OCI-LY1 (cell line): ENCODE data around the gene SMCHD1.

ENCODE experiments used
- H2AFZ ChIP-seq: fragments of 200-600 bp; sonication (generic), shearing (Covaris generic); 2 replicates; pipeline ENCODE4 v1.6.0; 2014; ENCODE audit warnings: antibody characterized with exemption, mild to moderate bottlenecking, low read length
- H3F3A ChIP-seq: fragments of 200-600 bp; sonication (generic), shearing (Covaris generic); 2 replicates; pipeline ENCODE4 v1.6.0; 2014; ENCODE audit warnings: mild to moderate bottlenecking, antibody characterized with exemption, low read length, moderate library complexity; ENCODE audit not compliant: insufficient read depth
- H3K27ac ChIP-seq: fragments of 200-600 bp; sonication (generic); 2 replicates; pipeline ENCODE4 v1.5.1; 2014; ENCODE audit warnings: low read length, mixed run types, mild to moderate bottlenecking, low read depth; ENCODE audit not compliant: poor library complexity, severe bottlenecking
- H3K27me3 ChIP-seq: fragments of 200-600 bp; sonication (generic); 2 replicates; pipeline ENCODE4 v1.6.0; 2014; ENCODE audit warnings: antibody characterized with exemption, mild to moderate bottlenecking, low read length, moderate library complexity; ENCODE audit not compliant: insufficient read depth
- H3K36me3 ChIP-seq: fragments of 200-600 bp; sonication (generic); 2 replicates; pipeline ENCODE4 v1.6.1; 2014; ENCODE audit warnings: mild to moderate bottlenecking, antibody characterized with exemption, low read length, moderate library complexity, mixed read lengths; ENCODE audit not compliant: insufficient read depth
- H3K4me1 ChIP-seq: fragments of 200-600 bp; sonication (generic); 2 replicates; pipeline ENCODE4 v1.5.1; 2014; ENCODE audit warnings: mild to moderate bottlenecking, low read length, moderate library complexity; ENCODE audit not compliant: insufficient read depth, severe bottlenecking
- H3K4me2 ChIP-seq: fragments of 200-600 bp; sonication (generic), shearing (Covaris generic); 2 replicates; pipeline ENCODE4 v1.6.1; 2014; ENCODE audit warnings: low read length
- H3K4me3 ChIP-seq: fragments of 200-600 bp; sonication (generic); 2 replicates; pipeline ENCODE4 v1.5.1; 2014; ENCODE audit warnings: low read length, low read depth, mild to moderate bottlenecking, mixed read lengths; ENCODE audit not compliant: poor library complexity, severe bottlenecking
- H3K79me2 ChIP-seq: fragments of 200-600 bp; shearing (Covaris generic); 2 replicates; pipeline ENCODE4 v1.6.1; 2016; ENCODE audit warnings: mixed run types, low read length, mixed read lengths; ENCODE audit not compliant: insufficient read depth
- H3K9ac ChIP-seq: fragments of 200-600 bp; sonication (generic), shearing (Covaris generic); 2 replicates; pipeline ENCODE4 v1.6.1; 2014; ENCODE audit warnings: mild to moderate bottlenecking, low read length, mixed read lengths
- H3K9me2 ChIP-seq: fragments of 200-600 bp; sonication (generic), shearing (Covaris generic); 2 replicates; pipeline ENCODE4 v1.6.1; 2014; ENCODE audit warnings: low read depth, mild to moderate bottlenecking, low read length, mixed read lengths
- H3K9me3 ChIP-seq: fragments of 200-600 bp; shearing (Covaris generic); 2 replicates; pipeline ENCODE4 v1.6.1; 2014; ENCODE audit warnings: low read length, mixed read lengths
- H4K20me1 ChIP-seq: fragments of 200-600 bp; sonication (generic), shearing (Covaris generic); 2 replicates; pipeline ENCODE4 v1.6.0; 2016; ENCODE audit warnings: mild to moderate bottlenecking, low read length; ENCODE audit not compliant: insufficient read depth
- EZH2 ChIP-seq: fragments of 200-600 bp; sonication (generic), shearing (Covaris generic); IDR thresholded peaks from 2 replicates; pipeline ENCODE4 v1.8.0; 2017; ENCODE audit warnings: borderline replicate concordance, mixed run types, mild to moderate bottlenecking, antibody characterized with exemption, low read length, moderate library complexity, mixed read lengths
- TF ChIP-seq, protein P1 (sequence below): fragments of 200-600 bp; sonication (generic), shearing (Covaris generic); IDR thresholded peaks from 2 replicates; pipeline ENCODE4 v1.5.1; 2017; ENCODE audit warnings: mild to moderate bottlenecking, antibody characterized with exemption, low read length, moderate library complexity, mixed read lengths

Gene SMCHD1

GRCh38 chr18:2707551-2708168, 52.1 kb downstream of the SMCHD1 start:
- H3K4me3 ChIP-seq: no peak overlapping the region
- no peak overlapping the region for H3K27ac ChIP-seq
- H3K27me3 ChIP-seq: no peaks in the 10 kb centered on the region
- H2AFZ ChIP-seq: no peak overlapping the region
- no peaks in the 10 kb centered on the region for H3F3A ChIP-seq
- peaks cover 80% of the 10 kb centered on the region for H3K36me3 ChIP-seq
- no peak overlapping the region for H3K4me2 ChIP-seq
- H4K20me1 ChIP-seq: no peaks in the 10 kb centered on the region
- TF ChIP-seq EZH2: no peak
- TF ChIP-seq, protein P1, sequence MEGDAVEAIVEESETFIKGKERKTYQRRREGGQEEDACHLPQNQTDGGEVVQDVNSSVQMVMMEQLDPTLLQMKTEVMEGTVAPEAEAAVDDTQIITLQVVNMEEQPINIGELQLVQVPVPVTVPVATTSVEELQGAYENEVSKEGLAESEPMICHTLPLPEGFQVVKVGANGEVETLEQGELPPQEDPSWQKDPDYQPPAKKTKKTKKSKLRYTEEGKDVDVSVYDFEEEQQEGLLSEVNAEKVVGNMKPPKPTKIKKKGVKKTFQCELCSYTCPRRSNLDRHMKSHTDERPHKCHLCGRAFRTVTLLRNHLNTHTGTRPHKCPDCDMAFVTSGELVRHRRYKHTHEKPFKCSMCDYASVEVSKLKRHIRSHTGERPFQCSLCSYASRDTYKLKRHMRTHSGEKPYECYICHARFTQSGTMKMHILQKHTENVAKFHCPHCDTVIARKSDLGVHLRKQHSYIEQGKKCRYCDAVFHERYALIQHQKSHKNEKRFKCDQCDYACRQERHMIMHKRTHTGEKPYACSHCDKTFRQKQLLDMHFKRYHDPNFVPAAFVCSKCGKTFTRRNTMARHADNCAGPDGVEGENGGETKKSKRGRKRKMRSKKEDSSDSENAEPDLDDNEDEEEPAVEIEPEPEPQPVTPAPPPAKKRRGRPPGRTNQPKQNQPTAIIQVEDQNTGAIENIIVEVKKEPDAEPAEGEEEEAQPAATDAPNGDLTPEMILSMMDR: no peak
- H3K4me1 ChIP-seq: no peaks in the 10 kb centered on the region
- no peaks in the 10 kb centered on the region for H3K9me3 ChIP-seq
- no peaks in the 10 kb centered on the region for H3K9me2 ChIP-seq
- no peaks in the 10 kb centered on the region for H3K79me2 ChIP-seq
- no peak overlapping the region for H3K9ac ChIP-seq

GRCh38 chr18:2709316-2709715, 53.8 kb downstream of the SMCHD1 start:
- Histone ChIP-seq H3K9me3 (no peaks in the 10 kb centered on the region), H3K27me3 (no peaks in the 10 kb centered on the region), H3K4me2 (no peak overlapping the region), H2AFZ (no peak overlapping the region), H3K9me2 (no peaks in the 10 kb centered on the region), H3K79me2 (no peaks in the 10 kb centered on the region), H3K27ac (no peak overlapping the region), H3K4me1 (no peaks in the 10 kb centered on the region), H4K20me1 (no peaks in the 10 kb centered on the region), H3K4me3 (no peak overlapping the region), H3K36me3 (peaks cover 77% of the 10 kb centered on the region), H3K9ac (no peak overlapping the region), H3F3A (no peaks in the 10 kb centered on the region)
- TF ChIP-seq, protein P1: no peak
- no peak for TF ChIP-seq EZH2

- H3F3A ChIP-seq: no peaks in the 10 kb centered on the region
- H3K79me2 ChIP-seq: no peaks in the 10 kb centered on the region
- no peaks in the 10 kb centered on the region for H4K20me1 ChIP-seq
- no peaks in the 10 kb centered on the region for H3K9me3 ChIP-seq
- H3K27ac ChIP-seq: no peak overlapping the region
- no peaks in the 10 kb centered on the region for H3K9me2 ChIP-seq
- H3K27me3 ChIP-seq: no peaks in the 10 kb centered on the region
- no peak overlapping the region for H3K4me3 ChIP-seq
- TF ChIP-seq, protein P1: no peak
- no peak for TF ChIP-seq EZH2
- peaks cover 78% of the 10 kb centered on the region for H3K36me3 ChIP-seq
- H3K4me2 ChIP-seq: no peak overlapping the region
- H3K9ac ChIP-seq: no peak overlapping the region
- H2AFZ ChIP-seq: no peak overlapping the region
- H3K4me1 ChIP-seq: no peaks in the 10 kb centered on the region
These were observed 58.6 kb downstream of the SMCHD1 start for GRCh38 chr18:2714140-2714539.
